Upper lobe of left lung (tissue), 6 donors: ENCODE results near the gene LRRC37A3. TPM values are rescaled to one million over a fixed set of nuclear protein-coding genes. Genes with fewer than 3 reads are reported as not detected.
A peak's percentile ranks its signal among the peaks of the same experiment; 100 is the strongest.
"Not testable (repeated sequence)": the region's sequence is repeated elsewhere in the genome, so short reads cannot be mapped to it uniquely, and the experiment has no call there.

Experiments
- ATAC-seq, 2 donors: fragments of 200-7000 bp; cut with Tn5 transposase; one replicate each; pipeline ENCODE4 v1.9.1; 2022; ENCODE audit warnings: mild to moderate bottlenecking in 2 of 2, moderate library complexity in 2 of 2; ENCODE audit not compliant: low FRiP score in 2 of 2
- DNase-seq, 2 donors: peaks; one replicate each; pipeline ENCODE4 v3.0.0-alpha.2; 2019 to 2020
- H3K27ac ChIP-seq, 4 donors: fragments of 200-600 bp; sonication (generic); one replicate each; pipeline ENCODE4 v1.5.1; 2016 to 2019
- H3K27me3 ChIP-seq, 4 donors: fragments of 200-600 bp; sonication (generic); one replicate each; pipeline ENCODE4 v1.5.1; 2017 to 2019
- H3K36me3 ChIP-seq, 4 donors: fragments of 200-600 bp; sonication (generic); one replicate each; pipeline ENCODE4 v1.5.1; 2016 to 2019
- H3K4me1 ChIP-seq, 4 donors: fragments of 200-600 bp; sonication (generic); one replicate each; pipeline ENCODE4 v1.5.1; 2018 to 2019
- H3K4me3 ChIP-seq, 4 donors: fragments of 200-600 bp; sonication (generic); one replicate each; pipeline ENCODE4 v1.5.1; 2017 to 2019; ENCODE audit warnings: mild to moderate bottlenecking in 2 of 4, moderate library complexity in 1 of 4
- H3K9me3 ChIP-seq, 4 donors: fragments of 200-600 bp; sonication (generic); one replicate each; pipeline ENCODE4 v1.5.1; 2018 to 2019
- CTCF ChIP-seq, 6 experiments: fragments of 450-650 bp in 4 of 6; fragments of 200-600 bp in 2 of 6; sonication (generic) in 2 of 6; IDR thresholded peaks; one replicate each; pipeline ENCODE4 v1.5.1; 2016 to 2019; ENCODE audit warnings: antibody characterized with exemption in 6 of 6
- EP300 ChIP-seq, 4 donors: sonication (generic); formaldehyde crosslinking; IDR thresholded peaks; one replicate each; pipeline ENCODE4 v1.5.1; 2017; ENCODE audit warnings: antibody characterized with exemption in 4 of 4, control low read depth in 2 of 4
- POLR2A ChIP-seq, 4 donors: fragments of 450-650 bp; IDR thresholded peaks; one replicate each; pipeline ENCODE4 v1.5.1; 2016 to 2017; ENCODE audit warnings: antibody characterized with exemption in 4 of 4, mild to moderate bottlenecking in 2 of 4
- POLR2AphosphoS5 ChIP-seq, 2 donors: sonication (generic); formaldehyde crosslinking; IDR thresholded peaks; one replicate each; pipeline ENCODE4 v1.5.1; 2017; ENCODE audit warnings: antibody characterized with exemption in 2 of 2
- WGBS, 2 donors: methylation state at CpG; one replicate each; pipeline ENCODE4 v1.1.5; 2017 to 2018; 5-methylcytosine and 5-hydroxymethylcytosine counted together
- total RNA-seq, 6 donors: library from RNA; depleted of rRNA in 4 of 6; stranded (reverse); fragments of >200 nt in 4 of 6; gene quantifications; one replicate each; pipeline versions ENCODE4 v1.1.0 to v1.2.1, GENCODE V29; 2016 to 2021
- donor health status: DM: no; HTN: no; CAD: no; lungs with moderate emphysema.
- donor health status: DM: no; HTN: yes; CAD: no; lungs with severe emphysema.

Gene LRRC37A3
- total RNA-seq, 6 donors from 2014 or later, result 4.0 to 13.6 (median 10.4) TPM

- 74 to 79% methylated on average over 7 of the region's 7 CpGs for WGBS, 2 donors
- not testable (repeated sequence) for ATAC-seq, H3K27me3 ChIP-seq, H3K4me1 ChIP-seq, H3K9me3 ChIP-seq, H3K36me3 ChIP-seq, H3K4me3 ChIP-seq, H3K27ac ChIP-seq, DNase-seq
Observed at GRCh38 chr17:64930374-64930773, 11.1 kb upstream of the LRRC37A3 start.

GRCh38 chr17:64929419-64930209 lies 10.3 kb upstream of the LRRC37A3 start:
- H3K27ac ChIP-seq, H3K4me3 ChIP-seq, H3K4me1 ChIP-seq, ATAC-seq, DNase-seq, H3K27me3 ChIP-seq, H3K9me3 ChIP-seq, H3K36me3 ChIP-seq: not testable (repeated sequence)
- 79 to 88% methylated on average over 6 of the region's 6 CpGs for WGBS, 2 donors

- not testable (repeated sequence) for H3K27me3 ChIP-seq, DNase-seq, H3K27ac ChIP-seq, H3K9me3 ChIP-seq, H3K36me3 ChIP-seq, H3K4me1 ChIP-seq, ATAC-seq, H3K4me3 ChIP-seq
- 71 to 86% methylated on average over 3 of the region's 3 CpGs for WGBS, 2 donors
Observed at GRCh38 chr17:64928701-64929100, 9.4 kb upstream of the LRRC37A3 start.

- H3K27me3 ChIP-seq, H3K9me3 ChIP-seq, H3K4me3 ChIP-seq, H3K36me3 ChIP-seq, H3K4me1 ChIP-seq, H3K27ac ChIP-seq: not testable (repeated sequence)
- WGBS, 2 donors, result 0 to 5% methylated on average over 2 of the region's 2 CpGs
- ATAC-seq, result peak; percentile 89 to 93
- TF ChIP-seq CTCF (IDR thresholded peaks at IDR 0.05), result peak; percentile 47 to 86 (median 78)
- DNase-seq, result peak in 1 of 2 donors; percentile 42
Observed at GRCh38 chr17:64927444-64927843, 8.2 kb upstream of the LRRC37A3 start.

GRCh38 chr17:64926430-64926829 lies 7.2 kb upstream of the LRRC37A3 start:
- H3K4me1 ChIP-seq, H3K27me3 ChIP-seq, H3K9me3 ChIP-seq, DNase-seq, H3K27ac ChIP-seq, H3K36me3 ChIP-seq, H3K4me3 ChIP-seq: not testable (repeated sequence)
- ATAC-seq, result peak in 1 of 2 donors; percentile 20
- 90 to 96% methylated on average over 4 of the region's 4 CpGs for WGBS, 2 donors

- 86 to 94% methylated on average over 4 of the region's 4 CpGs for WGBS, 2 donors
- not testable (repeated sequence) for ATAC-seq, H3K27me3 ChIP-seq, H3K36me3 ChIP-seq, H3K4me3 ChIP-seq, DNase-seq, H3K4me1 ChIP-seq, H3K9me3 ChIP-seq, H3K27ac ChIP-seq
Observed at GRCh38 chr17:64925244-64925643, 6.0 kb upstream of the LRRC37A3 start.

- H3K27me3 ChIP-seq, H3K9me3 ChIP-seq, H3K4me3 ChIP-seq, H3K36me3 ChIP-seq, DNase-seq, ATAC-seq: not testable (repeated sequence)
- Histone ChIP-seq H3K4me1 (peaks cover 5 to 13% (median 7%) of the 10 kb centered on the region in 4 donors), H3K27ac (peak overlapping the region in 1 of 4 donors; percentile 30)
- 71 to 82% methylated on average over 6 of the region's 6 CpGs for WGBS, 2 donors
Observed at GRCh38 chr17:64923051-64923568, 3.8 kb upstream of the LRRC37A3 start.

GRCh38 chr17:64920419-64921172 lies 1.3 kb upstream of the LRRC37A3 start:
- H3K9me3 ChIP-seq, result no peaks in the 10 kb centered on the region
- H3K36me3 ChIP-seq, result no peaks in the 10 kb centered on the region
- DNase-seq (no peak), ATAC-seq (no peak)
- no peak for TF ChIP-seq POLR2AphosphoS5 (IDR thresholded peaks at IDR 0.05)
- TF ChIP-seq POLR2A (IDR thresholded peaks at IDR 0.05), result no peak
- no peak for TF ChIP-seq CTCF (IDR thresholded peaks at IDR 0.05)
- no peak for TF ChIP-seq EP300 (IDR thresholded peaks at IDR 0.05)
- 94 to 95% methylated on average over 12 of the region's 12 CpGs for WGBS, 2 donors
- H3K4me3 ChIP-seq, result no peak overlapping the region
- H3K4me1 ChIP-seq, result peaks cover 5 to 9% (median 5%) of the 10 kb centered on the region in 4 donors
- H3K27me3 ChIP-seq, result no peaks in the 10 kb centered on the region
- peak overlapping the region in 1 of 4 donors; percentile 100 for H3K27ac ChIP-seq
